Neutrophil (primary cell): ENCODE measurements around the gene CPD.
"Not testable (repeated sequence)": the region's sequence is repeated elsewhere in the genome, so short reads cannot be mapped to it uniquely, and the experiment has no call there.

Experiments used
- H3K27ac ChIP-seq: fragments of 200-600 bp; sonication (generic); 2 replicates; pipeline ENCODE4 v1.5.1; 2016; ENCODE audit warnings: mild to moderate bottlenecking, moderate library complexity
- H3K27me3 ChIP-seq: fragments of 200-600 bp; sonication (generic); 2 replicates; pipeline ENCODE4 v1.6.0; 2016; ENCODE audit warnings: mild to moderate bottlenecking
- H3K36me3 ChIP-seq: fragments of 200-600 bp; sonication (generic); 2 replicates; pipeline ENCODE4 v1.5.1; 2017
- H3K4me1 ChIP-seq, 2 experiments: fragments of 200-600 bp in 1 of 2; sonication (generic) in 1 of 2; 1 replicate in 1 of 2; 2 replicates in 1 of 2; pipeline versions ENCODE4 v1.5.1 to v1.6.1; 2013 to 2016; ENCODE audit warnings: low read depth in 1 of 2, low read length in 1 of 2, mild to moderate bottlenecking in 1 of 2, moderate library complexity in 1 of 2; ENCODE audit not compliant: control insufficient read depth in 1 of 2, insufficient read depth in 1 of 2
- H3K4me3 ChIP-seq, 2 experiments: fragments of 200-600 bp in 1 of 2; sonication (generic) in 1 of 2; 1 replicate in 1 of 2; 2 replicates in 1 of 2; pipeline ENCODE4 v1.5.1; 2013 to 2016; ENCODE audit warnings: low read depth in 1 of 2, low read length in 1 of 2, mild to moderate bottlenecking in 1 of 2, moderate library complexity in 1 of 2
- H3K9me3 ChIP-seq: fragments of 200-600 bp; sonication (generic); 2 replicates; pipeline ENCODE4 v1.5.1; 2016
- CTCF ChIP-seq: fragments of 200-600 bp; sonication (generic); IDR thresholded peaks from 2 replicates; pipeline ENCODE4 v1.5.1; 2016; ENCODE audit warnings: antibody characterized with exemption

Gene CPD

DNA sequence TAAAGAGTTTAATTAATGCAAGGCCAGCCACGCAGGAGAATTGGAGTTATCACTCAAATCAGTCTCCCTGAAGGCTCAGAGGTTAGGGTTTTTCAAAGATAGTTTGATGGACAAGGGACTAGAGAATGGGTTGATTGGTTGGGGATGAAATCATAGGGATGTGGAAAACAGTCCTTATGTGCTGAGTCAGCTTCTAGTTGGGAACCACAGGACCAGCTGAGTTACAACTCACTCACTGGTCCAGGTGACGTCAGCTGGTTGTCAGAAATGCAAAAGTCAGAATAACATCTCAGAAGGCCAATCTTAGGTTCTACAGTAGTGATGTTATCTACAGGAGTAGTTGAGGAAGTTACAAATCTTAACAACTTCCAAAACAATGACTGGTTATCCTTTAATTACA lies 47.6 kb downstream of the CPD start:
- Histone ChIP-seq H3K9me3 (no peaks in the 10 kb centered on the region), H3K27ac (no peak overlapping the region), H3K4me3 (no peak overlapping the region), H3K27me3 (no peaks in the 10 kb centered on the region), H3K36me3 (peaks cover 89% of the 10 kb centered on the region), H3K4me1 (peaks cover 17 to 22% of the 10 kb centered on the region in 2 experiments)
- TF ChIP-seq CTCF, result no peak

DNA sequence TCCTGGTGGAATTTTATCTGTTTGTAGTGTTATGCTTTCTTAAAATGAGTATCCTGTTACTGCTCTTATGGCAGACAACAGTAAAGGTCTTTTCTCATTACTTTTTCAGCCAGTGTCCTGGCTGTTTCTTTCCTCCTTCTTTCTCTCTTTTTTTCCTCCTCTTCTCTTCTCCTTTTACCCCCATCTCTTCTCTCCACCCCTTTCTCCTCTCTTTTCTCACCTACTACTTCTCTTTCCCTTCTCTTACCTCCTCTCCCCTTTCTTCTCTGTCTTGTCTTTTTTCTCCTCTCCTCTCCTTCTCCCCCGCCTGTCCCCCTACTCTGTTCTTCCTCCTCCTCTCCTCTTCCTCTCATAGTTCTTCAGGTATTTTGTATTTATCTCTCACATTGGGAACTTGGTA lies 48.9 kb downstream of the CPD start:
- Histone ChIP-seq H3K27ac (no peak overlapping the region), H3K4me3 (no peak overlapping the region), H3K36me3 (peaks cover 89% of the 10 kb centered on the region), H3K4me1 (peaks cover 4 to 8% of the 10 kb centered on the region in 2 experiments), H3K9me3 (no peaks in the 10 kb centered on the region), H3K27me3 (no peaks in the 10 kb centered on the region)
- TF ChIP-seq CTCF, result no peak

DNA sequence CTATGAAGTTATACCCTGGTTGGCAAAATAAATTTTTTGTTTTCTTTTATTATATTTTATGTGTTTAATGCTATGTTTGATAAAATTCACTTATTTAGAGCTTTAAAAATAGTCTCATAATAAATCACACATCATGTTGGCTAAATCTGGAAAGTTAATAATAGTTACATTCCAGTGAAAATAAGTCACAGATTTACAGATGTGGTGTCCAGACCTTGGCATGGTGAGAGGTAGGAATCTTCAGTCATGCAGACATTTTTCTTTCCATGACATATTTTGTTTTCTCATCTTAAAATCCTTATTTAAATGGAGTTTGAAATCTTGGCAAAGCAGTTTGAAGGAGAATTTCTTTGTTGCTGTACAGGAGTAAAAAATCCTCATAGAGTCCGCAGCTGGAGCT lies 50.4 kb downstream of the CPD start:
- TF ChIP-seq CTCF, result no peak
- Histone ChIP-seq H3K27me3 (no peaks in the 10 kb centered on the region), H3K4me1 (peaks cover 0 to 6% of the 10 kb centered on the region in 2 experiments), H3K9me3 (no peaks in the 10 kb centered on the region), H3K27ac (no peak overlapping the region), H3K36me3 (peaks cover 86% of the 10 kb centered on the region), H3K4me3 (no peak overlapping the region)

- Histone ChIP-seq H3K36me3 (peaks cover 71% of the 10 kb centered on the region), H3K27ac (no peak overlapping the region)
- TF ChIP-seq CTCF, result no peak
These were observed 54.8 kb downstream of the CPD start for GRCh38 chr17:30433514-30433913.

DNA sequence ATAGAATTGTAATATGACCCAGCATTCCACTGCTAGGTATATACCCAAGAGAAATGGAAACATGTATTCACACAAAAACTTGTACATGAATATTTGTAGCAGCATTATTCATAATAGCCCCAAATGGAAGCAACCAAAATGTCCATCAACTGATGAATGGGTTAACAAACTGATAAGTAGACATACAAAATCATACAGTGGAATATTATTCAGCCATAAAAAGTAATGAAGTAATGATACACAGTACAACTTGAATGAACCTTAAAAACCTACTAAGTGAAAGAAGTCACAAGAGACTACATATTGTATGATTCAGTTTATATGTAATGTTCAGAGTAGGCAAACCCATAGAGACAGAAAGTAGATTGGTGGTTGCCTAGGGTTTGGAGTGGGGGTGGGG lies 58.0 kb downstream of the CPD start:
- no peak for TF ChIP-seq CTCF
- H3K27me3 ChIP-seq, result no peaks in the 10 kb centered on the region
- H3K4me3 ChIP-seq, result no peak overlapping the region
- no peaks in the 10 kb centered on the region for H3K9me3 ChIP-seq
- peaks cover 0 to 6% of the 10 kb centered on the region in 2 experiments for H3K4me1 ChIP-seq
- H3K27ac ChIP-seq, result no peak overlapping the region
- H3K36me3 ChIP-seq, result peaks cover 46% of the 10 kb centered on the region

More at GRCh38 chr17:30433514-30433913, 54.8 kb downstream of the CPD start:
- Histone ChIP-seq H3K4me3 (no peak overlapping the region), H3K27me3 (no peaks in the 10 kb centered on the region), H3K4me1 (peaks cover 0 to 6% of the 10 kb centered on the region in 2 experiments), H3K9me3 (no peaks in the 10 kb centered on the region)

- no peaks in the 10 kb centered on the region for H3K4me1 ChIP-seq
- no peak overlapping the region for H3K4me3 ChIP-seq
- H3K27ac ChIP-seq, result no peak overlapping the region
- TF ChIP-seq CTCF, result no peak
- H3K36me3 ChIP-seq, result peaks cover 51% of the 10 kb centered on the region
- no peaks in the 10 kb centered on the region for H3K9me3 ChIP-seq
- H3K27me3 ChIP-seq, result no peaks in the 10 kb centered on the region
These were observed 65.0 kb downstream of the CPD start for GRCh38 chr17:30443721-30444120.

DNA sequence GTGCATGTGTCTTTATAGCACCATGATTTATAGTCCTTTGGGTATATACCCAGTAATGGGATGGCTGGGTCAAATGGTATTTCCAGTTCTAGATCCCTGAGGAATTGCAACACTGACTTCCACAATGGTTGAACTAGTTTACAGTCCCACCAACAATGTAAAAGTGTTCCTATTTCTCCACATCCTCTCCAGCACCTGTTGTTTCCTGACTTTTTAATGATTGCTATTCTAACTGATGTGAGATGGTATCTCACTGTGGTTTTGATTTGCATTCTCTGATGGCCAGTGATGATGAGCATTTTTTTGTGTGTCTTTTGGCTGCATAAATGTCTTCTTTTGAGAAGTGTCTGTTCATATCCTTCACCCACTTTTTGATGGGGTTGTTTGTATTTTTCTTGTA lies 67.9 kb downstream of the CPD start:
- H3K36me3 ChIP-seq, result peaks cover 76% of the 10 kb centered on the region
- H3K9me3 ChIP-seq, result not testable (repeated sequence)

More for the DNA sequence above, 67.9 kb downstream of the CPD start:
- not testable (repeated sequence) for H3K4me3 ChIP-seq, H3K4me1 ChIP-seq, H3K27ac ChIP-seq, H3K27me3 ChIP-seq
